Neural crest cell (in vitro differentiated cells): Measurements from ENCODE around the gene TADA2B. TPM values are rescaled to one million over a fixed set of nuclear protein-coding genes. Genes with fewer than 3 reads are reported as not detected.

Experiments used
- DNase-seq: peaks from one replicate; pipeline ENCODE4 v3.0.0; 2021; ENCODE audit warnings: low read depth, mixed read lengths, low spot score
- H3K27ac Mint-ChIP-seq: one replicate; pipeline ENCODE4 v1.8.0; 2021; ENCODE audit warnings: mild to moderate bottlenecking, mixed read lengths; ENCODE audit not compliant: unreplicated experiment
- H3K27me3 Mint-ChIP-seq: 2 replicates; pipeline ENCODE4 v1.8.0; 2021; ENCODE audit warnings: low read depth, mild to moderate bottlenecking, mixed read lengths
- H3K36me3 Mint-ChIP-seq: 2 replicates; pipeline ENCODE4 v1.8.0; 2021; ENCODE audit warnings: low read depth, mild to moderate bottlenecking, mixed read lengths
- H3K4me1 Mint-ChIP-seq: 2 replicates; pipeline ENCODE4 v1.8.0; 2021; ENCODE audit warnings: mixed read lengths
- H3K4me3 Mint-ChIP-seq: one replicate; pipeline ENCODE4 v1.8.0; 2021; ENCODE audit warnings: mild to moderate bottlenecking, mixed read lengths
- H3K9me3 Mint-ChIP-seq: 2 replicates; pipeline ENCODE4 v1.8.0; 2021; ENCODE audit warnings: mixed read lengths
- total RNA-seq: library from RNA; stranded (reverse); gene quantifications from 2 replicates; pipeline ENCODE4 v1.2.1, GENCODE V29; 2021
- TF ChIP-seq, protein P1 (sequence below): fragments of 200-600 bp; sonication (generic); conservative IDR thresholded peaks from 2 replicates; pipeline ENCODE4 v1.5.0; 2021; ENCODE audit warnings: antibody characterized with exemption, mild to moderate bottlenecking

TADA2B gene
- total RNA-seq, 1 donor from 2014 or later: 19.2 TPM

DNA sequence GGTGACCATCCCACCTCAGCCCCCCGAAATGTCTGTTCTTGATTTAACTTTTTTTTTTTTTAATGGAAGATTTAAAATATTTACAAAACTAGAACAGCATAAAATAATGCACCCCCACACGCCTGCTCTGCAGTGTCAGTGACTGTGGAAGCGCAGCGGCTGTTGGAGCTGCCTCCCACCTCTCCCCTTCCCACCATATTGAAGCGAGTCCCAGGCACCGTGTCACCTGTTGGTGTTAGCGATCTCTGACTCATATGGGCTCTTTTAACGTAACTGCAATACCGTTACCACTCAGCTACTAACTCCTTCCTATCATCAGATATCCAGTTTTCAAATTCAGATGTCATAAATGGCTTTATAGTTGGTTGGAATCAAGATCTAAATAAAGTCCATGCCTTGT lies 17.1 kb upstream of the TADA2B start:
- no peak overlapping the region for H3K4me3 Mint-ChIP-seq
- TF ChIP-seq, protein P1, sequence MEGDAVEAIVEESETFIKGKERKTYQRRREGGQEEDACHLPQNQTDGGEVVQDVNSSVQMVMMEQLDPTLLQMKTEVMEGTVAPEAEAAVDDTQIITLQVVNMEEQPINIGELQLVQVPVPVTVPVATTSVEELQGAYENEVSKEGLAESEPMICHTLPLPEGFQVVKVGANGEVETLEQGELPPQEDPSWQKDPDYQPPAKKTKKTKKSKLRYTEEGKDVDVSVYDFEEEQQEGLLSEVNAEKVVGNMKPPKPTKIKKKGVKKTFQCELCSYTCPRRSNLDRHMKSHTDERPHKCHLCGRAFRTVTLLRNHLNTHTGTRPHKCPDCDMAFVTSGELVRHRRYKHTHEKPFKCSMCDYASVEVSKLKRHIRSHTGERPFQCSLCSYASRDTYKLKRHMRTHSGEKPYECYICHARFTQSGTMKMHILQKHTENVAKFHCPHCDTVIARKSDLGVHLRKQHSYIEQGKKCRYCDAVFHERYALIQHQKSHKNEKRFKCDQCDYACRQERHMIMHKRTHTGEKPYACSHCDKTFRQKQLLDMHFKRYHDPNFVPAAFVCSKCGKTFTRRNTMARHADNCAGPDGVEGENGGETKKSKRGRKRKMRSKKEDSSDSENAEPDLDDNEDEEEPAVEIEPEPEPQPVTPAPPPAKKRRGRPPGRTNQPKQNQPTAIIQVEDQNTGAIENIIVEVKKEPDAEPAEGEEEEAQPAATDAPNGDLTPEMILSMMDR: no peak
- H3K36me3 Mint-ChIP-seq: peaks cover 7% of the 10 kb centered on the region
- H3K9me3 Mint-ChIP-seq: no peaks in the 10 kb centered on the region
- DNase-seq: no peak
- no peaks in the 10 kb centered on the region for H3K27me3 Mint-ChIP-seq
- H3K27ac Mint-ChIP-seq: no peak overlapping the region
- peaks cover 18% of the 10 kb centered on the region for H3K4me1 Mint-ChIP-seq

DNA sequence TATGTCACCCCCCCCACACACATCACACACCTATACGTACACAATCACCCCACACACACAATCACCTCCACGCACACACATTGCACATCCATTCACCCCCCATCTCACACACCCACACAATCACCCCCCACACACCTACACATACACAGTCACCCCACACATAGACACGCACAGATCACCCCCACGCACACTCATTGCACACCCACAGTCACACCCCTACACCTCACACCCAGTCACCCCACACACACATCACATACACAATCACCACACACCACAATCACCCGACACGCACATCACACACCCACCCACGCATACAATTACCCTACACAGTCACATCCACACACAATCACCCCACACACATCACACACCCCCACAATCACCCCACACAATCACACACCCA lies 15.9 kb upstream of the TADA2B start:
- H3K27me3 Mint-ChIP-seq: no peaks in the 10 kb centered on the region
- TF ChIP-seq, protein P1: no peak
- peaks cover 6% of the 10 kb centered on the region for H3K36me3 Mint-ChIP-seq

DNA sequence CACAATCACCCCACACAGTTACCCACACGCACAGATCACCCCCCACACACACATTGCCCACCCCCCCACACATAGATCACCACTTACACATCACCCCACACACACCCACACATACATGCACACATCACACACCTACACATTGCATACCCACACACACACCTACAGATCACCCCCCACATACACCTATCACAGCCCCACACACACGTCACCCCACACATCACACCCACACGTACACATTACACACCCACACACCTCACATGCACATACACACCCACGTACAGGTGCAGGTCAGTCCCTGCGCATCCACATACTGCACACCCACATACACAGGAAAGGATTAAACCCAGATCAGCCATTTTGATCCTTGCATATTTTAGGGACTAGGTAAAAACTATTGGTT lies 15.3 kb upstream of the TADA2B start:
- no peak for DNase-seq
- H3K4me3 Mint-ChIP-seq: no peak overlapping the region
- TF ChIP-seq, protein P1: no peak
- H3K27ac Mint-ChIP-seq: no peak overlapping the region
- peaks cover 4% of the 10 kb centered on the region for H3K4me1 Mint-ChIP-seq
- H3K36me3 Mint-ChIP-seq: peaks cover 3% of the 10 kb centered on the region
- no peaks in the 10 kb centered on the region for H3K9me3 Mint-ChIP-seq
- H3K27me3 Mint-ChIP-seq: no peaks in the 10 kb centered on the region

More for the DNA sequence above, 15.9 kb upstream of the TADA2B start:
- Mint-ChIP-seq H3K4me3 (no peak overlapping the region), H3K4me1 (peaks cover 7% of the 10 kb centered on the region), H3K9me3 (no peaks in the 10 kb centered on the region), H3K27ac (no peak overlapping the region)
- DNase-seq: no peak

DNA sequence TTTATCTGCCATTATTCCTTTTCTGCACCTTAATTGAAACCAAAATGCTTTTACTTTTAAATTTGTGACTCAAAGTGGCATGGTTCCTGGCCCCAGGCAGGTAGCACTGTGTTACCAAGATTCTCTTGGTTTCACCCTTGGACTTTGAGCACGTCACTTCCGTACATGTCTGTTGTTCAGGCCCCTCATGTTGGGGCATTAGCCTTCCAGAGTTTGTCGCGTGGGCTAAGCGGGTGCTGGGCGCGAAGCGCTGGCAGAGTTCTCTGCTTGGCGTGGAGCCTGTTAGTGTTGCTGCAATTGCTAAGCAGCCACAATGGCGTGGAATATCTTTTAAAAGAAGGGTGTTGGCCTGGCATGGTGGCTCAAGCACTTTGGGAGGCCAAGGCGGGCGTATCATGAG lies 14.0 kb upstream of the TADA2B start:
- no peak for DNase-seq
- H3K36me3 Mint-ChIP-seq: peaks cover 3% of the 10 kb centered on the region
- TF ChIP-seq, protein P1: no peak
- no peaks in the 10 kb centered on the region for H3K27me3 Mint-ChIP-seq
- H3K4me1 Mint-ChIP-seq: no peaks in the 10 kb centered on the region
- no peaks in the 10 kb centered on the region for H3K9me3 Mint-ChIP-seq
- no peak overlapping the region for H3K4me3 Mint-ChIP-seq
- no peak overlapping the region for H3K27ac Mint-ChIP-seq

DNA sequence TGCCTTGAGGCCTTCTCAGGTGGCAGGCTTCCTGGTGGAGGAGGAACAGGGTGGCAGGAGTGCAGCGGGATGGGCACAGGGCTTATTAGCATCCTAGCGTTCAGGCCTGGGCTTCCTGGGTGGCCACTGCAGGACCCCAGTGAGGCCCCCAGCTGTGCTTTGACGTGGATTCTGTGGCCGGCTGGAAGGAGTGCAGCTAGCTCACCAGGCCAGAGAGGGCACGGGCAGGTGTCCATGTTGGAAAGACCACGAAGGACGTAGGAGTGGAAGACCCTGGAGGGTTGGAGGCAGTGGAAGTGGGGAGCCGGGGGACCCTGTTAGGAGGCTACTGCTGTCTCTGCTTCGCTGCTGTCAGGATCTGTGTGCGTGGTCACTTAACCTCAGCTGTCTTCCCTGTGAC lies 13.3 kb upstream of the TADA2B start:
- no peak for DNase-seq
- H3K4me3 Mint-ChIP-seq: no peak overlapping the region

More for the DNA sequence above, 13.3 kb upstream of the TADA2B start:
- TF ChIP-seq, protein P1: no peak
- Mint-ChIP-seq H3K27me3 (no peaks in the 10 kb centered on the region), H3K27ac (no peak overlapping the region), H3K9me3 (no peaks in the 10 kb centered on the region), H3K36me3 (peaks cover 3% of the 10 kb centered on the region), H3K4me1 (no peaks in the 10 kb centered on the region)
